GM21367 (cell line): Measurements from ENCODE around the gene FRA10AC1.

Experiments
- ATAC-seq: cut with Tn5 transposase; IDR thresholded peaks from one replicate; pipeline ENCODE4 v1.9.1; 2021; ENCODE audit not compliant: unreplicated experiment

Gene FRA10AC1

GRCh38 chr10:93702210-93703001 is at the start of gene FRA10AC1:
FRA10AC1 (minus strand) TSS chr10:93702592; CDS start chr10:93700106, 2,486 bp downstream.
- ATAC-seq = peak; percentile 69

GRCh38 chr10:93751832-93752231 is 49.4 kb upstream of the FRA10AC1 start:
- no peak for ATAC-seq

GRCh38 chr10:93751124-93751523 is 48.7 kb upstream of the FRA10AC1 start:
- no peak for ATAC-seq

GRCh38 chr10:93749218-93749799 is 46.9 kb upstream of the FRA10AC1 start:
- no peak for ATAC-seq

- ATAC-seq = no peak
Measured at GRCh38 chr10:93746844-93747284, 44.5 kb upstream of the FRA10AC1 start.

- no peak for ATAC-seq
Measured at GRCh38 chr10:93745408-93746065, 43.1 kb upstream of the FRA10AC1 start.

GRCh38 chr10:93742633-93743349 is 40.4 kb upstream of the FRA10AC1 start:
- ATAC-seq = peak; percentile 89

- no peak for ATAC-seq
Measured at GRCh38 chr10:93741367-93741766, 39.0 kb upstream of the FRA10AC1 start.

GRCh38 chr10:93726024-93726423 is 23.6 kb upstream of the FRA10AC1 start:
- ATAC-seq = no peak

- no peak for ATAC-seq
Measured at GRCh38 chr10:93723153-93723552, 20.8 kb upstream of the FRA10AC1 start.

GRCh38 chr10:93722550-93722949 is 20.2 kb upstream of the FRA10AC1 start:
- ATAC-seq = no peak

GRCh38 chr10:93719901-93720300 is 17.5 kb upstream of the FRA10AC1 start:
- no peak for ATAC-seq

- ATAC-seq = peak; percentile 46
Measured at GRCh38 chr10:93718937-93719725, 16.7 kb upstream of the FRA10AC1 start.

GRCh38 chr10:93716766-93717165 is 14.4 kb upstream of the FRA10AC1 start:
- no peak for ATAC-seq

GRCh38 chr10:93715345-93715744 is 13.0 kb upstream of the FRA10AC1 start:
- ATAC-seq = peak; percentile 90

- no peak for ATAC-seq
Measured at GRCh38 chr10:93712593-93712992, 10.2 kb upstream of the FRA10AC1 start.

GRCh38 chr10:93711891-93712290 is 9.5 kb upstream of the FRA10AC1 start:
- ATAC-seq = no peak

GRCh38 chr10:93710333-93710909 is 8.0 kb upstream of the FRA10AC1 start:
- ATAC-seq = no peak

- ATAC-seq = no peak
Measured at GRCh38 chr10:93707623-93708022, 5.2 kb upstream of the FRA10AC1 start.

GRCh38 chr10:93704451-93704850 is 2.1 kb upstream of the FRA10AC1 start:
- ATAC-seq = no peak
